HG03571 (cell line): ENCODE measurements around the gene BORCS5.
"Not testable (repeated sequence)": the region's sequence is repeated elsewhere in the genome, so short reads cannot be mapped to it uniquely, and the experiment has no call there.

Experiments used
- ATAC-seq: cut with Tn5 transposase; IDR thresholded peaks from one replicate; pipeline ENCODE4 v1.9.1; 2021; ENCODE audit not compliant: unreplicated experiment

BORCS5 gene

DNA sequence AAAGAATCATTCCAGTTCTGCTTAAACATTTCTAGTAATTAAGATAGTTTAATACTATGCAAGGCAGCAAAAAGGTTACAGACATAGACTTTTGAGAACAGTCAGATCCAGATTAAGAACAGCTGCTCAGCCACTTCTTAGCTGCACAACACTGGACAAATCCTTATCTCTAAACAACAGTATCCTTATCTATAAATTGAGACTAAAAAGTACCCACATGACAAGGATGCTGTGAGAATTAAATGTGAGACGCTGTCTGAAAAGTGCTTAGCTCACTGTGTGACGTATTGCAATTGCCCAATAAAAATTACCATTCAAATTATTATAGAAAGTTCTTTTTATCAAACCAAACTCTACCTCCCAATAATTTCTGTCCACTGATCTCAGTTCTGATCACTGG is 35.5 kb downstream of the BORCS5 start:
- ATAC-seq: no peak

DNA sequence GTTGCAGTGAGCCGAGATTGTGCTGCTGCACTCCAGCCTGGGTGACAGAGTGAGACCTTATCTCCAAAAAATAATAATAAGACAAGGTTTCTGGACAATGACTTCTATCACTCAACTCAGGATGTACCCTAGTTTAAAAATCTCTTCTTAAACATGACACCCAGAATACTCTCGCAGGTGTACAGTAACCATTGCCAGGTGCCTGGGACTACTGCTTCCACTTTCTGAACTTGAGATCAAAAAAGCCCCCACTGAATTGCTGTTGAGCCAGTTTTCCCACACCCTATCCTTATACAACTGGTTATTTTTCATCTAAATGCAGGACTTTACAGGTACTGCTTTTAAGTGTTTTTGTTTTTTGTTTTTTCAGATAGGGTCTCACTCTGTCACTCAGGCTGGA is 36.3 kb downstream of the BORCS5 start:
- no peak for ATAC-seq

DNA sequence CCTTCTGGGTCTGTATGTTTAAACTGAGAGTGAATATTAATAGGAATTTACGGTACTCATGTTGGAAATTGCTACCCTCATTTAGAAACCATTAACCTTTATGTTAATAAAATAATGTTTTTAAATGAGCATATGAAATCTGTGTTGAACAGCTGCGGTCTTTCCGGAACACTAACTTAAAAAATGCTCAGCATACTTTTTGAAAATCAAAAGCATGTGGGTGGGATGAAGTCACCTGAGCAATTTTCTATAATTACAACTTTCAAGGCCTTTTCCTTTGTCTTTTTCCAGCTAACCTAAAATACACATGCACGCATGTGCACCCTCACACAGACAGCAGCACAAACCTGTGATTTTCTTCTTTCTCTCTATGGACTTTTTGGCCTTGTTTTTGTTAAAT is 39.8 kb downstream of the BORCS5 start:
- ATAC-seq: no peak

DNA sequence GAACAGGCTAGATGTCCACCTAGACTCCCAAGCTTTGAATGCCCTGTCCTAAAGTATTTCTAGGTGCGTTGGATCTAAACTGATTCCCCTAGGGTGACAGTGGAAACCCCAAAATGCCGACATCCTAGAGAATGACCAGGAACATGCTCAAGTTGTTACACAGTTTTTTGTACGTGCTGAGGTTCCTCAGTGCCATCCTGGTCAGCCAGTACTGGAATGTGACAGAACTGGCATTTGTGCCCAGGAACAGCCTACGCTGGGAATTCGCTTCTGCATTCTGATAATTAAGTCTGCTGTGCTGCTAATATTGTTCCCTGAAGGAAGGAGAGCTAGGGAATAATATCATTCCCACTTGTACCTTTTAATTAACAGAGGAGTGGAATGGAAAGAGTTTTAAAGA is 40.3 kb downstream of the BORCS5 start:
- no peak for ATAC-seq

DNA sequence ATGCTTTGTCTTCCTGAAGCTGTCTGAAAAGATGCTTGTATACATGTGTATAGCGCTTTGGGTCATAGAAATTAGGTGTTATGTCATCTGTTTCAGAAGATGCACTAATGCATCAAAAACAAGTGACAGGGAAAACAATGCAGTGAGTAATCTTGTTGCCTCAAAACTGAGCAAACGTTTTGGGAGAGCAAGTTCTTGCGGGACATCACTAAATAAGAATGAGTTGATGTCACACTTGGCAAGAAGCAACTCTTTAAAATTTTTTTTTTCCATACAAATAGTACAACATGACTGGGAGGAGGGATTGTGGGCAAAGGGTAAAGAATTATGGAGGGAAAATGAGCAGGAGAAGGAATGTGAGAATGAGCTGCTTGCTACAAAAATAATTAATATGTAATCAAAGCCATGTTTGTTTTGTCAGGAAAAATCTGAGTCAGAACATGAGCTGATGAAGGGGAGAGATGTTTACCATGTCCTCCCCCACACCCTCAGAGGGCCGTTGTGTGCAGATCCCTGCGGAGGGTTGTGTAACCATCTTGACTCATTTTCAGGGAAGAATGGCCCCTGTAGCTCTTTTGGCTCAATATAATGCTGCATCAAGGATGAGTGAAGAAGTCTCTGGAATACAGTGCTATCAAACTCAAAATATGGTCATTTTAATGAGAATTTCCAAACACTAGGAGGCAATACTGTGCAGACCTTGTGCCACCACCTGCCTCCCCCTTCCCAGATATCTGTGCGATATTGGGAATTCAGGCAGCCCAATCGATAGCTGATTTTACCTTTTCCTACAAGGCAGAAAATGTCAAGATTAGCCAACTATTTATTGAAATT is 41.4 kb downstream of the BORCS5 start:
- no peak for ATAC-seq

DNA sequence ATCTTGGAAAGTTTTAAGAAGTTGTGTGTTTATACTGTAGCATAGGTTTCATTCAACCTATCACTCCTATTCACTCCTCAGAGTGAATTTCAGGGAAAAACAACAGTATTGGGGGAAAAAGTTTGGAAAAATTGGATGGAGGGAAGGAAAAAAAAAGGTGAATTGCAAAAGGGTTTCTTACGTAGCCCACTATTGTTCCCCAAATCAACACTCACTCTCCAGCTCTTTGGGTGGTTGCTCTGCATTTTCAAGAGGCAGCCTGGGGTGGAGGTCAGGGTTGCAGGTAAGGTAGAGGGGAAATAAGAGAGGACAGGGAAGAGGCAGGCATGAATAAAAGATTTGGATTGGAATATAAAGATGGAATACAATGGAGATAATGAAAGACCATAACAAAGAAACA is 42.3 kb downstream of the BORCS5 start:
- ATAC-seq: no peak

DNA sequence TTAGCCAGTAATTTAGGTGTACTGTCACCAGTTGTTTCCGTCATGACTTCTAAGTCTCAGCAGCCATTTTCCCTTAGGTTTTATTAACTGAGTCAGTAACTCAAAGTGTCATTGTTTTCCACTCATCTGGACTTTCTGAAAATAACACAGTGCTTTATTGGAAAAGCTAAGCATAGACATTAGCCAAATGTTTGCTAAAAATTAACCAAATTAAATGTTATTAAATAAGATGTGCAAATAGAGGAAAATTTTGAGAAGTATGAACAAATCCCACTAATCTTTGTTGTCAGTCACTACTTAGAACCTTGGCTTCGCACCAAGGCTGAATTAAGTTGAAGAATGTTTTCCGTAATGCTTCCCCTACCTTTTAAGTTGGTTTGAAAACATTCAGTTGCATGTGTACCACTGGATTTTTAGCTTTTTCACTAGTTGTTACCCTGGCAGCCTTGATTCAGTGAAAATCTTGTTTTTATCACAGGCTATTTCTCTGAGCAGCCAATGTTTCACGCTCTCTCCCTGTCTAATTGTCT is 43.0 kb downstream of the BORCS5 start:
- no peak for ATAC-seq

DNA sequence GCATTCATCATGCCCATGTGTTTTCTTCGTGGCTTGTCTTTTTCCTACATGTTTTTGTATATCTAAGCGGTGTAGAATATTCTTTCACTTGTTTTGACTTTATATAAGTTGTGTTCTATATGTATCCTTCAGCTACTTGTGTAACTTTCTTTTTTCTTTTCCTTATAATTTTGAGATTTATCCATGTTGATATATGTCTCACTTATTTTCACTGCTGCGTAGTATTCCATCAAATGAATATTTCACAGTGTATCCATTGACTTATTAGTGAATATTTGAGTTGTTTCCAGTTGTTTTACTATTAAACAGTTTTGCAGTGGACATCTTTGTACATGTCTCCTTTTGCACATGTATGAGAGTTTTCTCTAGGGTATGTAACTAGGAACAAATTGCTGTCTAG is 43.9 kb downstream of the BORCS5 start:
- ATAC-seq: no peak

DNA sequence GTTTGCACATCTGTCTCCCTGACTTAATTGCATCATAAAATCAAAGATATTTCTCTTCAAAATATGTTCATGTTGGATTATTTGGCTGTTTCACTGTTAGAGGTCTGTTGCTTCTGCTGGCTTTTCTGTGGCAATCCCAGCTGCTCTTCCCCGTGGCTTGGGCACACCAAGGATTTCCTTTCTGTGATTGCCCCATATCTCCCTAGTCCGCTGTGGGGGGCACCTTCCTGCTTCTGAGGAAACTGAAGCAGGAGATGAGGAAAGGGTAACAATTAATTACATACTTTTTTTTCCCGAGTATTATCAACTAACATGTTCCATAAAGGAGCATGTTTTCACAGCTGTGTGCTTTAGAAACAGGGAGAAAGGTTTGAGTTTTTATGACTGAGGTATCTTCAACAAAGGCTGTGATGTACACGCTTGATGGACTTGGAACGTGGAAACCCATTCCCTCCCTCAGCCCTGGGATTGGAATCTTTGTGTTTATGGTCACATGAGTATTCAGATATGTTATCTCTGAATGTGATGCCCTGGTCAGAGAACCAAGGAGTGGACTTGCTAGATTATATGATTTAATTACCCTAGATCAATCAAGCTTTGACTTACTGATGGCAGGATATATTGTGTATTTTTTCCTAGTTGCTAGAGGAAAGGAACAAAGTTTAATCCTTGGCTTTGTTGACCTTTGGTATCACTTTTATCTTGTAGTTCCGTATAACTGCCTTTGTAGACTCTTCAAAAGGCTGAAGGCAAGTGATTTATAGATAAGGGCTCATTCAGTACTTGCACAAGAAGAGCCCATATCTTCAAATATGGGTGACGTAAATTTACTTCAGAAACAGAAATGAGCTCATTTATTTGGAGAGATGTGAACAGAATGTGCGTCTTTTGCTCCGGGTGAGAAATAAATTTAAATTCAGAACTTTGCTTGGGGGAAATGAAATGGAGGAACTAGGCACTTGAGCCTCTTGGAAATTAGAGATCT is 46.7 kb downstream of the BORCS5 start:
- no peak for ATAC-seq

DNA sequence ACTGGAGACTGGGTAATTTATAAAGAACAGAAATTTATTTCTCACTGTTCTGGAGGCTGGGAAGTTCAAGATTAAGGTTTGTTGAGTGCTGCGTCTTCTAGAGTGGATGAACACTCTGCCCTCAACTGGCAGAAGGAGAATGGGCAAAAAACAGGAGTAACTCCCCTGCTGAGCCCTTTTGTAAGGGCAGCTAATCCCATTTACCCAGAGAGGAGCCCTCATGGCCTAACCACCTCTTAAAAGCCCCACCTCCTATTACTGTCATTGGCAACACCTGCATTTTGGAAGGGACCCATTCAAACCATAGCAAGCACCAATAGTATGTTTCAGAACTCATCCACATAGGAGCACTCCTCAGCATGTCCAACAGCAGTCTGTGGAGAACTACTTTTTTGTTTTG is 47.4 kb downstream of the BORCS5 start:
- no peak for ATAC-seq

DNA sequence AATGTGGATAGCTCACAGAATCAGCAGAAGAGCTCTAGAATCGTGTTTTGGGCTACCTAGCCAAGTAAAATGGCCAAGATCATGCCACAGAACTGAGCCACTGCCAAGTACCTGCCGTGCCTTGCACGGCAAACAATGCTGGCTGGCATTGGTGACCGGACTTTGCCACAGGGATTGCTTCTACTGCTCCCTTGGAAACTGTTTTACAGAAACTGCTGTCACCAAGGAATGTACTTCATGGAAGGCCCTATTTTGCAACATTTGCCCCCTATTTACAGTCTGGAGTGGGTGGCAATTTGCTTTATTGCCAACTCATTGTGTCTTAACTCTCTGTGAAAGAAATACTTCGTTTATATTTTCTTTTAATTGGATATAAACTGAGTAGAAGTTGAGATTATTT is 49.0 kb downstream of the BORCS5 start:
- no peak for ATAC-seq

DNA sequence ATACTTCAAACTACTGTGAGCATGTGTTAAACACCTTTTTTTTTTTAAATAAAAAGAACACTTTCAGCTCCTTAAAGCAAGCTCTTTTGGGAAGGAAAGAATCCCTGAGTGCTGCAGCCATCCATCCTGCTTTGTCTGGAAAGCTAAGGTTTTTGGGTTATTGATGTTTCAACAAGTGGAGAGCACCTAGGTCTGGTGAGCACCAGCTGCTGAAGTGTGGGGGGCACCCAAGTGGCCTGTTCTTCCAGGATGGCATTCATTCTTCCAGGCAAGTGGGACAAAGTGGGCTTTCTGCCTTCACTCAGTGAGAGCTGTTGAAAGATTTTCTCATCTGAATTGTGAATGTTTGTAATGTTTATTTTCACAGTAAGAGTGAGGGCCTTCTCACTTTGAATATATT is 49.9 kb downstream of the BORCS5 start:
- ATAC-seq: no peak

DNA sequence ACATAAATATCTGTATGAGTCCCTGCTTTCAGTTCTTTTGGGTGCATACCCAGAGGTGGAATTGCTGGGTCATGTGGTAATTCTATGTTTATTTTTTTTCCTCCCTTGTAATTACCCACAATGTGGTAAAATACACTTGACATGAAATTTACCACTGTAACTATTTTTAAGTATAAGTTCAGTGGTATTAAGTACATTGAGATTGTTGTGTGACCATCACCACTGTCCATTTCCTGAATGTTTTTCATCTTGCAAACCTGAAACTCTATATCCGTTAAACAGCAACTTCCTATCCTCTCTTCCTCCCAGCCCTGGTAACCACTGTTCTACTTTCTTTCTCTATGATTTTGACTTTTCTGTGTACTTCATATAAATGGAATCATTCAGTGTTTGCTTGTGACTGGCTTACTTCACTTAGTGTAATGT is 51.4 kb downstream of the BORCS5 start:
- no peak for ATAC-seq

DNA sequence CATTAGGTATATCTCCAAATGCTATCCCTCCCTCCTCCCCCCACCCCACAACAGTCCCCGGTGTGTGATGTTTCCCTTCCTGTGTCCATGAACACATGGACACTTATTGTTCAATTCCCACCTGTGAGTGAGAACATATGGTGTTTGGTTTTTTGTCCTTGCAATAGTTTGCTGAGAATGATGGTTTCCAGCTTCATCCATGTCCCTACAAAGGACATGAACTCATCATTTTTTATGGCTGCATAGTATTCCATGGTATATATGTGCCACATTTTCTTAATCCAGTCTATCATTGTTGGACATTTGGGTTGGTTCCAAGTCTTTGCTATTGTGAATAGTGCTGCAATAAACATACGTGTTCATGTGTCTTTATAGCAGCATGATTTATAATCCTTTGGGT is 52.5 kb downstream of the BORCS5 start:
- not testable (repeated sequence) for ATAC-seq

DNA sequence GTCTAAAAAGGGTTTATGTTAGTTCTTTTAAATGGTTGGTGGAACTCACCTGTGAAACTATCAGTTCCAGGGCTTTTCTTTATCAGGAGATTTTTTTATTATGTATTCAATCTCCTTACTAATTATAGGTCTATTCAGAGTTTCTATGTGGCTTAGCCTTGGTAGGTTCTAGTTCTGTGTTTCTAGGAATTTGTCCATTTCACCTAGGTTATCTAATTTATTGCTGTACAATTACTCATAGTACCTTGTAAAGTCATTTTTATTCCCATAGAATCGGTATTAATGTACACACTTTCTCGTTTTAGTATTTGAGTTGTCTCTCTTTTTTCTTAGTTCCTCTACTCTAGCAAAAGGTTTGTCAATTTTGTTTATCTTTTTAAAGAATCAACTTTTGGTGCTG is 59.0 kb downstream of the BORCS5 start:
- no peak for ATAC-seq

DNA sequence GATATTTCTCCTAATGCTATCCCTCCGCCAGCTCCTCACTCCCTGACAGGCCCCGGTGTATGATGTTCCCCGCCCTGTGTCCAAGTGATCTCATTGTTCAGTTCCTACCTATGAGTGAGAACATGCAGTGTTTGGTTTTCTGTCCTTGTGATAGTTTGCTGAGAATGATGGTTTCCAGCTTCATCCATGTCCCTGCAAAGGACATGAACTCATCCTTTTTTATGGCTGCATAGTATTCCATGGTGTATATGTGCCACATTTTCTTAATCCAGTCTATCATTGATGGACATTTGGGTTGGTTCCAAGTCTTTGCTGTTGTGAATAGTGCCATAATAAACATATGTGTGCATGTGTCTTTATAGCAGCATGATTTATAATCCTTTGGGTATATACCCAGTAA is 62.3 kb downstream of the BORCS5 start:
- not testable (repeated sequence) for ATAC-seq

DNA sequence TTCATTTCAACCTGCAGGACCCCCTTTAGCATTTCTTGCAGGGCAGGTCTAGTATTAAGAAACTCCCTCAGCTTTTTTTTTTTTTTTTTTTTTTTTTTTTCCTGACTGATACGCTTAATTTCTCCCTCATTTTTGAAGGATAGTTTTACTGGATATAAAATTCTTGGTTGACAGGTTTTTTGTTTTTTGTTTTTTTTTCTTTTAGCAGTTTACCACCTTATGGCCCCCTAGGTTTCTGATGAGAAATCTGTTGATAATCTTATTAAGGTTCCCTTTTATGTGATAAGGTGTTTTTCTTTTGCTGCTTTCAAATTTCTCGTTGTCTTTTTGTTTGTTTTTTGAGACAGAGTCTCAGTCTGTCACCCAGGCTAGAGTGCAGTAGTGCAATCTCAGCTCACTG is 66.5 kb downstream of the BORCS5 start:
- no peak for ATAC-seq

DNA sequence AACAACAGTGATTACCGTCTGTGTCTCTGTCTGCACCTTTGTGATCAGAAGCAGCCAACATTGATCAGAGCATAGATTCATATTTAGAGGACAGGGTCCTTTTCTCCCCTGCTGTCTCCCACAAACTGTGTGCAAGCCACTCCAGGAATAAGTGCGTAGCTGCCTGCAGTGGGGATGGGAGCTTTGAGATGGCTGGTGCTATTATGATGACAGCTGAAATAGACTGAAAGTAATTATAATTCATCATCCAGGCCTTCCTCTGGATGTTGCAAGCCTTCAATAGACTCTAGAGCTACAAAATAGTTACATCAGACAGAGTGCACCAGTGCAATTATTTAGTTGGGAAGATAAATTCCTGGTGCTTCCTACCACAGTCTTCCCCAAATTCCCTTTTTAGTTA is 68.1 kb downstream of the BORCS5 start:
- ATAC-seq: no peak

DNA sequence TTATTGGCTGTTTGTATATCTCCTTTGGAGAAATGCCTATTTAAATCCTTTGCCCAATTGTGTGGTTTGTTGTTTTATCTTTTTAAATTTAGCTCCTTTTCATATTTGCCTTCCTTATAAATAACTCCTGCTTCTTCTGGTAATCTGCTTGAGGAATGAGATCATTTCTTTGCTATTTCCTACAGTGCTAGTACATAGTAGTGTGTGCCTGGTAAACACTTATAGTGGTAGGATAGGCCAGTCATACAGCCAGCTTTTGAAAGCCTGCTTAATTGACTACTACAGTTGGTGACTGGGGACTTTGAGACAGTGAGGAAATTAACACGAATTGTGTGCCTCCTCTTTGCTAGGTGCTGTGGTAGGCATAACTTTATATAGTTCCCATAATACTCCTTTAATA is 68.7 kb downstream of the BORCS5 start:
- ATAC-seq: no peak

DNA sequence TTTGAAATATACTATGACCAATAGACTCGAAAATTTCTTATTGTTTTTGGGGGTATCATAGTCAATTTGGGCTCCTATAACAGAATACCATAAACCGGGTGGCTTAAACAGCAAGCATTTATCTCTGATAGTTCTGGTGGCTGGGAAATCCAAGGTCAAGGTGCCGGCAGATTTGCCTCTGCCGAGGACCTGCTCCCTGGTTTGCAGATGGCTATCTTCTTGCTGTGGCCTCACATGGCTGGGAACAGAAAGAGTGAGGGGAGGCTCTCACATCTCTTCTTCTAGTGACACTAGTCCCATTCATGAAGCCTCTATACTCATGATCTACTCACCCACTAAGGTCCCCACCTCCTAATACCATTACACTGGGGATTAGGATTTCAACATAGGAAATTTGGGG is 70.7 kb downstream of the BORCS5 start:
- ATAC-seq: no peak

DNA sequence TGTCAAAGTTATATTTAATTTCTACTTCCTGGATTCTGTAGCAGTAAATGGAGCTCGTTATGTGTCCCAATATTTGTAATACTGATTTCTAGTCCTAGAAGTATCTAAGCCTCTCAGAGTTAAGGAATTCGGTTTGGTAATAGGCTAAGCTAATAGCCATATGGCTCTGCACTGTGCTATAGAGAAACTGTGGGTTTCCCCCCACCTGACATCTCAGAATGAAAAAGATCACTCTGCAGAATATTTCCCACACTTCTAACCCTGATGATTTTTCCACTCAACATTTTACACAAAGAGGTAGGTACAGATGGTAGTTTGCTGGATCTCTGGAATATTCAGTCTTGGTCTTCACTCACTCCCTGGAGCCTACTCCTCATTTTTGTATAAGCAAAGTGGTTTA is 71.2 kb downstream of the BORCS5 start:
- ATAC-seq: no peak
